B cell (primary cell): ENCODE data around the gene INSIG2. TPM values are rescaled to one million over a fixed set of nuclear protein-coding genes. Genes with fewer than 3 reads are reported as not detected.

Experiments used
- ATAC-seq: fragments of 200-7000 bp; cut with Tn5 transposase; one replicate; pipeline ENCODE4 v1.10.0; 2021; ENCODE audit warnings: low read depth, mild to moderate bottlenecking, moderate number of reproducible peaks, moderate library complexity
- CTCF ChIA-PET: fragments of 350-600 bp; sonication (Branson Sonifier 250); formaldehyde crosslinking; loops from one replicate; lab custom pipeline; 2021; ENCODE audit warnings: antibody characterized with exemption, inconsistent platforms; lab: Charles Lee
- POLR2A ChIA-PET: fragments of 350-600 bp; sonication (Branson Sonifier 250); formaldehyde crosslinking; loops from one replicate; lab custom pipeline; 2021; ENCODE audit warnings: antibody characterized with exemption; lab: Charles Lee
- DNase-seq: peaks from one replicate; pipeline ENCODE4 v3.0.0; 2013
- H2AFZ ChIP-seq: 2 replicates; pipeline ENCODE4 v1.6.1; 2012; ENCODE audit warnings: mild to moderate bottlenecking, low read depth, low read length; ENCODE audit not compliant: insufficient read depth, poor library complexity, severe bottlenecking
- H3K27ac ChIP-seq, 2 donors: 1 replicate in 1 of 2; 2 replicates in 1 of 2; pipeline ENCODE4 v1.5.1; 2012 to 2013; ENCODE audit warnings: low read length in 2 of 2, mild to moderate bottlenecking in 2 of 2, moderate library complexity in 1 of 2
- H3K27me3 ChIP-seq, 4 experiments: fragments of 200-600 bp in 1 of 4; sonication (generic) in 1 of 4; replicated peaks in 1 of 4; 1 replicate in 2 of 4; 2 replicates in 2 of 4; pipeline versions ENCODE4 v1.6.1 to v1.7.0; 2013 to 2016; ENCODE audit warnings: low read length in 3 of 4, mild to moderate bottlenecking in 2 of 4, mixed read lengths in 1 of 4, moderate library complexity in 1 of 4; ENCODE audit not compliant: insufficient read depth in 4 of 4, control insufficient read depth in 3 of 4; ENCODE audit errors: control extremely low read depth in 1 of 4
- H3K36me3 ChIP-seq, 2 experiments: replicated peaks in 1 of 2; 1 replicate in 1 of 2; 2 replicates in 1 of 2; pipeline versions ENCODE4 v1.6.1 to v1.7.1; 2013; ENCODE audit warnings: low read length in 1 of 2; ENCODE audit not compliant: insufficient read depth in 2 of 2, control insufficient read depth in 1 of 2; ENCODE audit errors: control extremely low read depth in 1 of 2, extremely low read depth in 1 of 2
- H3K4me1 ChIP-seq, 2 donors: fragments of 200-600 bp in 1 of 2; sonication (generic) in 1 of 2; 1 replicate in 1 of 2; 2 replicates in 1 of 2; pipeline versions ENCODE4 v1.5.1 to v1.6.1; 2013 to 2017; ENCODE audit warnings: low read length in 2 of 2; ENCODE audit not compliant: control insufficient read depth in 2 of 2, insufficient read depth in 2 of 2
- H3K4me2 ChIP-seq: replicated peaks from 2 replicates; pipeline ENCODE3; 2012; ENCODE audit warnings: mild to moderate bottlenecking, low read depth, low read length; ENCODE audit not compliant: poor library complexity, severe bottlenecking
- H3K4me3 ChIP-seq, 5 experiments: fragments of 200-600 bp in 1 of 5; sonication (generic) in 1 of 5; 1 replicate in 3 of 5; 2 replicates in 2 of 5; pipeline versions ENCODE4 v1.5.1 to v1.7.0; 2011 to 2016; ENCODE audit warnings: low read length in 4 of 5, mild to moderate bottlenecking in 4 of 5, low read depth in 2 of 5, control low read depth in 1 of 5, moderate library complexity in 1 of 5; ENCODE audit not compliant: insufficient read depth in 1 of 5; ENCODE audit errors: control extremely low read depth in 1 of 5, extremely low read depth in 1 of 5
- H3K79me2 ChIP-seq: fragments of 200-600 bp; sonication (generic); one replicate; pipeline ENCODE4 v1.6.0; 2016; ENCODE audit warnings: low read length; ENCODE audit not compliant: control insufficient read depth, insufficient read depth
- H3K9ac ChIP-seq: fragments of 200-600 bp; sonication (generic); 2 replicates; pipeline ENCODE4 v1.6.1; 2017; ENCODE audit warnings: mild to moderate bottlenecking, low read length, moderate library complexity
- H3K9me3 ChIP-seq, 3 donors: one replicate each; pipeline versions ENCODE4 v1.6.1 to v1.7.1; 2013; ENCODE audit warnings: low read length in 2 of 3; ENCODE audit not compliant: control insufficient read depth in 2 of 3, insufficient read depth in 1 of 3; ENCODE audit errors: control extremely low read depth in 1 of 3
- H4K20me1 ChIP-seq: 2 replicates; pipeline ENCODE4 v1.6.0; 2012; ENCODE audit warnings: mild to moderate bottlenecking, low read length; ENCODE audit not compliant: insufficient read depth, control insufficient read depth, poor library complexity, severe bottlenecking
- H3K27ac Mint-ChIP-seq: one replicate; pipeline ENCODE4 v1.8.0; 2021; ENCODE audit warnings: mixed read lengths
- H3K27me3 Mint-ChIP-seq: one replicate; pipeline ENCODE4 v1.8.0; 2021; ENCODE audit warnings: mixed read lengths
- H3K4me1 Mint-ChIP-seq: one replicate; pipeline ENCODE4 v1.8.0; 2021; ENCODE audit warnings: mixed read lengths
- H3K4me3 Mint-ChIP-seq: one replicate; pipeline ENCODE4 v1.8.0; 2021; ENCODE audit warnings: mixed read lengths
- H3K9me3 Mint-ChIP-seq: one replicate; pipeline ENCODE4 v1.8.0; 2022; ENCODE audit warnings: mixed read lengths; ENCODE audit not compliant: insufficient read depth
- CTCF ChIP-seq: fragments of 200-600 bp; IDR thresholded peaks from one replicate; pipeline ENCODE4 v1.8.0; 2022; ENCODE audit warnings: antibody characterized with exemption, mild to moderate bottlenecking
- EZH2 ChIP-seq: IDR thresholded peaks from 2 replicates; pipeline ENCODE4 v1.6.1; 2012; ENCODE audit warnings: borderline replicate concordance, low read depth, mild to moderate bottlenecking, moderate library complexity, low read length; ENCODE audit not compliant: insufficient read depth, poor library complexity, severe bottlenecking
- WGBS: methylation state at CpG from one replicate; pipeline ENCODE4 v1.1.5; 2013; ENCODE audit warnings: missing lambda C conversion rate; ENCODE audit not compliant: insufficient coverage; 5-methylcytosine and 5-hydroxymethylcytosine counted together
- intact Hi-C: fragments of 100-400 bp; cut with micrococcal nuclease; formaldehyde crosslinking; loops from one replicate; pipeline ENCODE4 v1.10.0; 2022
- polyA plus RNA-seq: library from polyadenylated mRNA; depleted of rRNA; stranded (reverse); fragments of >200 nt; gene quantifications from 2 replicates; pipeline ENCODE4 v1.2.3, GENCODE V29; 2012
- total RNA-seq, 2 donors: library from RNA; stranded (reverse); fragments of 120-200 nt in 1 of 2; gene quantifications; 1 replicate in 1 of 2; 2 replicates in 1 of 2; pipeline versions ENCODE4 v1.2.3 to v1.2.4, GENCODE V29; 2013 to 2022

Gene INSIG2
- total and polyA plus RNA-seq, 2 donors (not counting 1 experiment from before 2014, with no cell fraction given): 14.2 to 29.5 TPM

GRCh38 chr2:118118479-118118878 lies 30.2 kb downstream of the INSIG2 start:
- Histone ChIP-seq H3K36me3 (no peaks in the 10 kb centered on the region), H3K4me3 (no peak overlapping the region), H2AFZ (no peak overlapping the region), H4K20me1 (no peaks in the 10 kb centered on the region), H3K79me2 (no peaks in the 10 kb centered on the region), H3K9me3 (no peaks in the 10 kb centered on the region), H3K27me3 (no peaks in the 10 kb centered on the region), H3K4me1 (no peaks in the 10 kb centered on the region), H3K9ac (no peak overlapping the region), H3K4me2 (no peak overlapping the region), H3K27ac (no peak overlapping the region)
- no peak for ATAC-seq
- WGBS: 75% methylated on average over 4 of the region's 5 CpGs
- Mint-ChIP-seq H3K27ac (no peak overlapping the region), H3K4me1 (peaks cover 3% of the 10 kb centered on the region), H3K4me3 (no peak overlapping the region), H3K27me3 (no peaks in the 10 kb centered on the region), H3K9me3 (no peaks in the 10 kb centered on the region)
- TF ChIP-seq EZH2 (no peak), CTCF (no peak)
- ChIA-PET CTCF (no interaction called here), POLR2A (no interaction called here)
- no peak for DNase-seq
- intact Hi-C loops: no loop called here

DNA sequence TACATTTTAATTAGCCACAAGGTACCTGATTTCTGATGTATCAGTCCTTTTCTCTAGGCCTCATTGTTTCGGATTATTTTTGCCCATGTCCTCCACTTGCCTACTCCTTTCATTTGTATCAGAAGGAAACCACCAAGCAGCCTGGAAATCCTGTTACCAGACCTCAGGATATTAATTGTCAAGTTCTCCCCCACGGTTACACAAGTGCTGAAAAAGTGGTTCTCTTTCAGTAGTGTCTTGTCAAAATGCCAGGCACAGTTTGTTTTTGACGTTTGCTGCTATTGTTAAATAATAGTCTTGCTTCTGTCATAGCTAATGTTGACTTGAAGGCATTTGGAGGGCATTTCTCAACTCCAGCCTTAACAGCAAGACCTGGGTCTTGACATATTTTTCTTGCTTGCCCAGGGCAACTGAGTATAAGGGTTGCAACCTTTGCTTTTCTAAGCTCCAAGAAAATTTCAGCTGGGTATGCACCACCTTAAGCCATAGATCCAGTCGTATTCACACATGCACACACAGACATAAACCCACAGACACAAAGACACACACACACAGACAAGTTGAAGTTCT lies 31.0 kb downstream of the INSIG2 start:
- Histone ChIP-seq H2AFZ (no peak overlapping the region), H4K20me1 (no peaks in the 10 kb centered on the region), H3K4me1 (no peaks in the 10 kb centered on the region), H3K36me3 (no peaks in the 10 kb centered on the region), H3K9ac (no peak overlapping the region), H3K27ac (no peak overlapping the region), H3K79me2 (no peaks in the 10 kb centered on the region), H3K4me3 (no peak overlapping the region), H3K9me3 (no peaks in the 10 kb centered on the region), H3K4me2 (no peak overlapping the region), H3K27me3 (no peaks in the 10 kb centered on the region)
- 37% methylated on average over 3 of the region's 4 CpGs for WGBS
- no peaks in the 10 kb centered on the region for H3K27me3 Mint-ChIP-seq
- H3K4me1 Mint-ChIP-seq: no peaks in the 10 kb centered on the region
- no peak for ATAC-seq
- no peak for TF ChIP-seq CTCF
- no peak for TF ChIP-seq EZH2
- H3K9me3 Mint-ChIP-seq: no peaks in the 10 kb centered on the region
- H3K4me3 Mint-ChIP-seq: no peak overlapping the region
- intact Hi-C loops: no loop called here
- no peak for DNase-seq
- ChIA-PET CTCF (no interaction called here), POLR2A (no interaction called here)
- no peak overlapping the region for H3K27ac Mint-ChIP-seq
